Astrocyte (in vitro differentiated cells and primary cell): Measurements from ENCODE around the gene PTPRE. TPM values are rescaled to one million over a fixed set of nuclear protein-coding genes. Genes with fewer than 3 reads are reported as not detected.
A peak's percentile ranks its signal among the peaks of the same experiment; 100 is the strongest.

Source experiments
- DNase-seq: peaks from one replicate; pipeline ENCODE4 v3.0.0-alpha.2; 2010; ENCODE audit warnings: low read depth
- FAIRE-seq: peaks from 2 replicates; lab custom pipeline; 2011; peaks lifted over from hg19 to GRCh38; lab: Jason Lieb, UNC
- H2AFZ ChIP-seq: 2 replicates; pipeline ENCODE4 v1.6.0; 2012; ENCODE audit warnings: low read depth, low read length, inconsistent platforms
- H3K27ac ChIP-seq: 2 replicates; pipeline ENCODE4 v1.5.1; 2011; ENCODE audit warnings: low read depth, low read length, inconsistent platforms
- H3K27me3 ChIP-seq: 2 replicates; pipeline ENCODE4 v1.6.0; 2011; ENCODE audit warnings: low read length, inconsistent platforms; ENCODE audit not compliant: insufficient read depth
- H3K36me3 ChIP-seq: 2 replicates; pipeline ENCODE4 v1.5.1; 2011; ENCODE audit warnings: low read length, inconsistent platforms; ENCODE audit not compliant: insufficient read depth
- H3K4me1 ChIP-seq: 2 replicates; pipeline ENCODE4 v1.5.1; 2011; ENCODE audit warnings: low read length, inconsistent platforms; ENCODE audit not compliant: insufficient read depth
- H3K4me2 ChIP-seq: 2 replicates; pipeline ENCODE4 v1.6.0; 2012; ENCODE audit warnings: low read length, inconsistent platforms
- H3K4me3 ChIP-seq: 2 replicates; pipeline ENCODE4 v1.5.1; 2011; ENCODE audit warnings: low read depth, mild to moderate bottlenecking, low read length, inconsistent platforms; ENCODE audit not compliant: insufficient read depth
- H3K79me2 ChIP-seq: 2 replicates; pipeline ENCODE4 v1.6.0; 2012; ENCODE audit warnings: mild to moderate bottlenecking, low read length, inconsistent platforms; ENCODE audit not compliant: insufficient read depth
- H3K9ac ChIP-seq: 2 replicates; pipeline ENCODE4 v1.6.0; 2012; ENCODE audit warnings: mild to moderate bottlenecking, low read length, inconsistent platforms
- H3K9me3 ChIP-seq: 2 replicates; pipeline ENCODE4 v1.5.1; 2012; ENCODE audit warnings: low read depth, mild to moderate bottlenecking, low read length, inconsistent platforms; ENCODE audit not compliant: insufficient read depth
- H4K20me1 ChIP-seq: 2 replicates; pipeline ENCODE4 v1.6.0; 2012; ENCODE audit warnings: low read length, inconsistent platforms; ENCODE audit not compliant: insufficient read depth
- H3K27ac Mint-ChIP-seq: one replicate; pipeline ENCODE4 v1.8.0; 2021; ENCODE audit warnings: mild to moderate bottlenecking, mixed read lengths; ENCODE audit not compliant: unreplicated experiment
- H3K27me3 Mint-ChIP-seq: one replicate; pipeline ENCODE4 v1.8.0; 2021; ENCODE audit warnings: low read depth, mixed read lengths; ENCODE audit not compliant: unreplicated experiment
- H3K36me3 Mint-ChIP-seq: one replicate; pipeline ENCODE4 v1.8.0; 2021; ENCODE audit warnings: low read depth, mixed read lengths; ENCODE audit not compliant: unreplicated experiment
- H3K4me1 Mint-ChIP-seq: one replicate; pipeline ENCODE4 v1.8.0; 2021; ENCODE audit warnings: low read depth, mixed read lengths; ENCODE audit not compliant: unreplicated experiment
- H3K4me3 Mint-ChIP-seq: one replicate; pipeline ENCODE4 v1.8.0; 2021; ENCODE audit warnings: mild to moderate bottlenecking, moderate library complexity, mixed read lengths; ENCODE audit not compliant: unreplicated experiment
- H3K9me3 Mint-ChIP-seq: one replicate; pipeline ENCODE4 v1.8.0; 2021; ENCODE audit warnings: mild to moderate bottlenecking, mixed read lengths; ENCODE audit not compliant: unreplicated experiment
- EZH2 ChIP-seq: IDR thresholded peaks from 2 replicates; pipeline ENCODE4 v1.6.1; 2012; ENCODE audit warnings: mild to moderate bottlenecking, low read length, inconsistent platforms; ENCODE audit not compliant: insufficient read depth
- total RNA-seq: library from RNA; stranded (reverse); gene quantifications from 2 replicates; pipeline ENCODE4 v1.2.1, GENCODE V29; 2021
- TF ChIP-seq, protein P1 (sequence below): IDR thresholded peaks from 2 replicates; pipeline ENCODE4 v1.5.1; 2011; ENCODE audit warnings: low read depth, mild to moderate bottlenecking, inconsistent platforms, low read length, moderate library complexity; ENCODE audit not compliant: insufficient read depth

The PTPRE gene
- total RNA-seq, 1 donor from 2014 or later, result 14.1 TPM

DNA sequence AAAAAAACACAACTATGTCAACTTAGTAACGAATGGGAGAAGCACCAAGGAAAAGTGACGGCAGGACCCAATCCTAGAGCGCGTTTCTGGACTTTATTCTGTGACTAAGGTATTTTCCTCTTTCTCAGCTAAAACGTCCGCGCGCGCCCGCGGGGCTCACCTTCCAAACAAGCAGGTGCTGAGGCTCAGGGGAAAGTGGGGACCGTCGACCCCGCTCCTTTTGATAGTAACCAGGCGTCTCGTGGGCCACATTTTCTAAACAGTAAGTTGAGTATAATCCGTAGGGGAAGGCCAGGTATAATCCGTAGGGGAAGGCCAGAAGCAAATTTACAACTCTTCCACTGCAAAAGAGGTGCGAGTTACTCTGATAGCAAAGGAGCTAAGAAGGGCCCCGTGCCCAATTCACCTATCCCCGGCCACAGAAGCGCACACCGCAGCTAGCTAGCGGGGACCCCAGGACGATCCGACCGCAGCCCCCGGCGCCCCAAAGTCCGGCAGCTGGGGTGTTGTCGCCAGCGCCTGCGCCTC is 218.6 kb downstream of the PTPRE start:
- no peaks in the 10 kb centered on the region for H4K20me1 ChIP-seq
- no peaks in the 10 kb centered on the region for H3K36me3 Mint-ChIP-seq
- no peaks in the 10 kb centered on the region for H3K27me3 ChIP-seq
- peaks cover 7% of the 10 kb centered on the region for H3K4me1 ChIP-seq
- H3K4me3 ChIP-seq, result peak overlapping the region; percentile 83
- H3K27ac Mint-ChIP-seq, result no peak overlapping the region
- peak overlapping the region; percentile 86 for H3K9ac ChIP-seq
- peaks cover 8% of the 10 kb centered on the region for H3K4me1 Mint-ChIP-seq
- H3K4me3 Mint-ChIP-seq, result peak overlapping the region; percentile 87
- H3K36me3 ChIP-seq, result peaks cover 6% of the 10 kb centered on the region
- TF ChIP-seq EZH2, result no peak
- TF ChIP-seq, protein P1, sequence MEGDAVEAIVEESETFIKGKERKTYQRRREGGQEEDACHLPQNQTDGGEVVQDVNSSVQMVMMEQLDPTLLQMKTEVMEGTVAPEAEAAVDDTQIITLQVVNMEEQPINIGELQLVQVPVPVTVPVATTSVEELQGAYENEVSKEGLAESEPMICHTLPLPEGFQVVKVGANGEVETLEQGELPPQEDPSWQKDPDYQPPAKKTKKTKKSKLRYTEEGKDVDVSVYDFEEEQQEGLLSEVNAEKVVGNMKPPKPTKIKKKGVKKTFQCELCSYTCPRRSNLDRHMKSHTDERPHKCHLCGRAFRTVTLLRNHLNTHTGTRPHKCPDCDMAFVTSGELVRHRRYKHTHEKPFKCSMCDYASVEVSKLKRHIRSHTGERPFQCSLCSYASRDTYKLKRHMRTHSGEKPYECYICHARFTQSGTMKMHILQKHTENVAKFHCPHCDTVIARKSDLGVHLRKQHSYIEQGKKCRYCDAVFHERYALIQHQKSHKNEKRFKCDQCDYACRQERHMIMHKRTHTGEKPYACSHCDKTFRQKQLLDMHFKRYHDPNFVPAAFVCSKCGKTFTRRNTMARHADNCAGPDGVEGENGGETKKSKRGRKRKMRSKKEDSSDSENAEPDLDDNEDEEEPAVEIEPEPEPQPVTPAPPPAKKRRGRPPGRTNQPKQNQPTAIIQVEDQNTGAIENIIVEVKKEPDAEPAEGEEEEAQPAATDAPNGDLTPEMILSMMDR, result no peak
- peak overlapping the region; percentile 73 for H2AFZ ChIP-seq
- peak overlapping the region; percentile 56 for H3K27ac ChIP-seq
- no peak for FAIRE-seq
- peak overlapping the region; percentile 100 for H3K4me2 ChIP-seq
- DNase-seq, result no peak
- H3K9me3 Mint-ChIP-seq, result no peaks in the 10 kb centered on the region
- no peaks in the 10 kb centered on the region for H3K9me3 ChIP-seq
- peaks cover 9% of the 10 kb centered on the region for H3K27me3 Mint-ChIP-seq
- H3K79me2 ChIP-seq, result peaks cover 54% of the 10 kb centered on the region

DNA sequence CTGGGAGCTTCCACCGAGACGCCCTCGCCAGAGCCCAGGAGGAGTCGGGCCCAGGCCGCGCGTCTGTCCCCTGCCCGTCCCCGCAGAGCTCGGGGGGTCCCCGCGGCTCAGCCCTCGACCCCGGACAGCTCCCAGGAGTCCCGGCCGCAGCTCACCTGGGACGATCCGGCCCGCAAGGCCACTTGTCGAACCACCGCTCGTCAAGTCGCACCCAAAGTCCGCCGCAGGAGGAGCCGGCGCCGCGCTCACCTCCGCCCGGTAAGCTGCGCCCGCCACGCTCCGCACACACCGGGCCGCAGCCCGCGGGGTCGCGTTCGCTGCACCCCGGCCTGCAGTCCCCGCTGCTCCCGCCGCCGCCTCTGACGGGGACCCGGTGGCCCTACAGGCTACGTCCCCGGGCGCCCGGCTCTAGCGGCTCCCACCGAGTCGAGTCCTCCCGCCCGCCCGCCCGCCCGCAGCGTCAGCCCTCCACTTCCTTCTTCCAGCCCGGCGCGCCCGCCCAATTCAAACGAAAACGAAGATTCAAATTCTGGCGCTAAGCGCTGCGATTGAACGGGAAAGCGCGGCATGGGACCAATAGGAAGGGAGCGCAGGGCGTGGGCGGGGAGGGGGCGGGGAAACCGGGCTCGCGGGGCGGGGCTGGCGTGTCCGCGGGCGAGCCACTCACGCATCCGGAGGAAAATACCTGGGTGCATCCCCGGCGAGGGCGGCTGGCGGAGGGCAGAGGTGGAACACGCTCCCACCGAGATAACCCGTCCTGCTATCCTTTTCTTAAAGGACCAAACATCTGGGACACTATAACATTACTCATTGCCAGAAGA is 219.3 kb downstream of the PTPRE start, which contains the start of gene MKI67:
MKI67 (minus strand) TSS at position 480 of the 821 bp plus-strand sequence. CDS start 756 bp downstream, outside the sequence.
- H3K4me1 Mint-ChIP-seq, result peaks cover 8% of the 10 kb centered on the region
- no peak for TF ChIP-seq EZH2
- TF ChIP-seq, protein P1, result no peak
- peak within 1 kb of the TSS; percentile 36 for H3K27ac Mint-ChIP-seq

More for the DNA sequence above, 219.3 kb downstream of the PTPRE start, which contains the start of gene MKI67:
- DNase-seq, result peak; percentile 60
- Mint-ChIP-seq H3K36me3 (no peaks in the 10 kb centered on the region), H3K9me3 (no peaks in the 10 kb centered on the region), H3K27me3 (peaks cover 9% of the 10 kb centered on the region), H3K4me3 (peak within 1 kb of the TSS; percentile 88)
- Histone ChIP-seq H4K20me1 (no peaks in the 10 kb centered on the region), H3K4me3 (peak within 1 kb of the TSS; percentile 83), H2AFZ (peak within 1 kb of the TSS; percentile 96), H3K9ac (peak within 1 kb of the TSS; percentile 86), H3K27me3 (no peaks in the 10 kb centered on the region), H3K4me2 (peak within 1 kb of the TSS; percentile 100), H3K9me3 (no peaks in the 10 kb centered on the region), H3K36me3 (peaks cover 6% of the 10 kb centered on the region), H3K27ac (peak within 1 kb of the TSS; percentile 56), H3K4me1 (peaks cover 7% of the 10 kb centered on the region), H3K79me2 (peaks cover 48% of the 10 kb centered on the region)
- no peak for FAIRE-seq
